Peyer's patch (tissue), 4 donors: ENCODE results near the gene RNASEH2B.

Source experiments
- CTCF ChIP-seq, 6 experiments: fragments of 450-650 bp in 4 of 6; fragments of 200-600 bp in 2 of 6; sonication (generic) in 1 of 6; IDR thresholded peaks; one replicate each; pipeline ENCODE4 v1.5.1; 2017 to 2019; ENCODE audit warnings: antibody characterized with exemption in 6 of 6, mild to moderate bottlenecking in 3 of 6, moderate library complexity in 1 of 6
- POLR2A ChIP-seq, 2 donors: fragments of 450-650 bp; IDR thresholded peaks; one replicate each; pipeline ENCODE4 v1.5.1; 2017; ENCODE audit warnings: antibody characterized with exemption in 2 of 2, mild to moderate bottlenecking in 2 of 2, moderate library complexity in 2 of 2

GRCh38 chr13:50888362-50888761, 21.2 kb upstream of the RNASEH2B start:
- no peak for TF ChIP-seq POLR2A (IDR thresholded peaks at IDR 0.05)
- TF ChIP-seq CTCF (IDR thresholded peaks at IDR 0.05), result no peak
